Epithelial cell of proximal tubule (primary cell): ENCODE results near the gene PRR18. TPM values are rescaled to one million over a fixed set of nuclear protein-coding genes. Genes with fewer than 3 reads are reported as not detected.

Experiments
- DNase-seq: peaks from one replicate; pipeline ENCODE4 v3.0.0-alpha.2; 2011; ENCODE audit warnings: low read depth
- H3K4me3 ChIP-seq: 2 replicates; pipeline ENCODE4 v1.5.1; 2011; ENCODE audit warnings: low read depth, mild to moderate bottlenecking, low read length
- total RNA-seq: library from RNA; depleted of rRNA; stranded (reverse); fragments of >200 nt; gene quantifications from 2 replicates; pipeline ENCODE4 v1.2.3, GENCODE V29; 2015
- TF ChIP-seq, protein P1 (sequence below): conservative IDR thresholded peaks from 2 replicates; pipeline ENCODE4 v1.5.1; 2012; ENCODE audit warnings: low read depth, mild to moderate bottlenecking, low read length

PRR18 gene
- 0.94 TPM in 1 of 2 replicates, not detected in the other for total RNA-seq

GRCh38 chr6:166308033-166308768 lies at the start of gene PRR18:
Gene PRR18 (minus strand): TSS chr6:166308392. CDS start chr6:166308142, 250 bp downstream.
- TF ChIP-seq, protein P1, sequence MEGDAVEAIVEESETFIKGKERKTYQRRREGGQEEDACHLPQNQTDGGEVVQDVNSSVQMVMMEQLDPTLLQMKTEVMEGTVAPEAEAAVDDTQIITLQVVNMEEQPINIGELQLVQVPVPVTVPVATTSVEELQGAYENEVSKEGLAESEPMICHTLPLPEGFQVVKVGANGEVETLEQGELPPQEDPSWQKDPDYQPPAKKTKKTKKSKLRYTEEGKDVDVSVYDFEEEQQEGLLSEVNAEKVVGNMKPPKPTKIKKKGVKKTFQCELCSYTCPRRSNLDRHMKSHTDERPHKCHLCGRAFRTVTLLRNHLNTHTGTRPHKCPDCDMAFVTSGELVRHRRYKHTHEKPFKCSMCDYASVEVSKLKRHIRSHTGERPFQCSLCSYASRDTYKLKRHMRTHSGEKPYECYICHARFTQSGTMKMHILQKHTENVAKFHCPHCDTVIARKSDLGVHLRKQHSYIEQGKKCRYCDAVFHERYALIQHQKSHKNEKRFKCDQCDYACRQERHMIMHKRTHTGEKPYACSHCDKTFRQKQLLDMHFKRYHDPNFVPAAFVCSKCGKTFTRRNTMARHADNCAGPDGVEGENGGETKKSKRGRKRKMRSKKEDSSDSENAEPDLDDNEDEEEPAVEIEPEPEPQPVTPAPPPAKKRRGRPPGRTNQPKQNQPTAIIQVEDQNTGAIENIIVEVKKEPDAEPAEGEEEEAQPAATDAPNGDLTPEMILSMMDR = no peak
- DNase-seq = no peak
- H3K4me3 ChIP-seq = peak within 1 kb of the TSS; percentile 37

DNA sequence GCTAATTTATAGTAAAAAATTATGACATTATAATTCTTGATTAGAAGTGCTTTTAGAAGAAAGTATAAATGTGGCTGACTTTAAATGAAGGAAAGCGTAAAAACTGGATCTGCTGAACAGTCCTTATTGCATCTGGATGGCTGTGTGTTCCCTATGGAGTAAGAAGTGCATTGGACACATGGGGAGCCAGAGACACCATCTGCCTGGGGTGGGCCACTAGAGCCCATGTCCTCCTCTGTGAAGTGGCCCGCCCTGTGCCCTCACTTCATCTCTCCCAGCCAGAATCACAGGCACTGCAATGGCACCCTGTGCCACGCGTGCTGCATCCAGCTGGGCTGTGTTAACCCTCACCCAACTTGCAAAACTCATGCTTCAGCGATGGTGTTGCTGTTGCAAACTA lies 47.4 kb upstream of the PRR18 start:
- no peak for DNase-seq
- TF ChIP-seq, protein P1 = no peak
- H3K4me3 ChIP-seq = no peak overlapping the region

DNA sequence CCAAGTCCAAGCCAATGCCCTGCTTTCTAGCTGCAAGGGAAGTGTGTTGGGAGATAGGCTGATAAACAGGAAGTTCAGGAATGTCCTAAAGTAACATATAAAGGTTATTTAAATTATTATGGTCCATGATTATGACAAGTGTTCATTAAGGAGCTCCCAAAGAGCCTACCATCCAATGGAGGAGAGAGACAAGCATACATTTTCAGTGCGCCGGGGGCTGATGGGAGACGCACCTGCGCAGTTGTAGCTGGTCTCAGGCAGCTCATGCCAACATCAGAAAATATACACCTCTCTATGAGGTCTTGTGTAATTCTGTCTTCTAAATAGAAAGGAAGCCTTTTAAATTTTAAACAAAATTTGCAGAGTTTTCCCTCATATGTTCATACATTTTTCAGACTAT lies 46.8 kb upstream of the PRR18 start:
- TF ChIP-seq, protein P1 = no peak
- DNase-seq = no peak
- no peak overlapping the region for H3K4me3 ChIP-seq

GRCh38 chr6:166354143-166354542 lies 46.0 kb upstream of the PRR18 start:
- no peak for DNase-seq
- TF ChIP-seq, protein P1 = no peak
- H3K4me3 ChIP-seq = no peak overlapping the region

DNA sequence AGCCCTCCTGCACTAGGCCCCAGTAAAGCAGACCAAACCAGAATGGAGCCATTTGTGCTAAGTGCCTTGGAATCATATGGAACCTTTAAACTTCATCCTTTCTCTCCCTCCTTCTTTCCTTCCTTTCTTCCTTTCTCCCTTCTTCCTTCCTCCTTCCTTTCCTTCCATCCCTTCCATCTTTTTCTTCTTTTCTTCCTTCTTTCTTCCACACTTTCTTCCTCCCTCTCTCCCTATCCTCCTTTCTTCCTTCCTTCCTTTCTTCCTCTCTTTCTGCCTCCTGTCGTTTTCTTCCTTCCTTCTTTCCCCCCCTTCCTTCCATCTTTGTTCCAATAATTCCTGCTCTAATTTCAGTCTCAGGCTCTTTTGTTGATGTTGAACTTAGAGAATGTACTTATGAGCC lies 45.3 kb upstream of the PRR18 start:
- TF ChIP-seq, protein P1 = no peak
- DNase-seq = no peak
- H3K4me3 ChIP-seq = no peak overlapping the region

- H3K4me3 ChIP-seq = no peak overlapping the region
- no peak for DNase-seq
- TF ChIP-seq, protein P1 = no peak
Measured at GRCh38 chr6:166352923-166353322, 44.7 kb upstream of the PRR18 start.
